Astrocyte of the hippocampus (primary cell): ENCODE data around the gene SPINDOC.

ENCODE experiments used
- DNase-seq: peaks from one replicate; pipeline ENCODE4 v3.0.0; 2011; ENCODE audit warnings: low read depth, low spot score

The SPINDOC gene

GRCh38 chr11:63832336-63832735 lies 19.1 kb downstream of the SPINDOC start:
- DNase-seq: no peak

- no peak for DNase-seq
Measured at GRCh38 chr11:63833048-63833447, 19.8 kb downstream of the SPINDOC start.

- no peak for DNase-seq
Measured at GRCh38 chr11:63834535-63835157, 21.4 kb downstream of the SPINDOC start.

- no peak for DNase-seq
Measured at GRCh38 chr11:63835158-63835545, 21.9 kb downstream of the SPINDOC start.

GRCh38 chr11:63837027-63837688 lies 23.9 kb downstream of the SPINDOC start:
- peak; percentile 86 for DNase-seq

GRCh38 chr11:63837739-63838138 lies 24.5 kb downstream of the SPINDOC start:
- DNase-seq: no peak

- DNase-seq: no peak
Measured at GRCh38 chr11:63838150-63838677, 25.0 kb downstream of the SPINDOC start.

DNA sequence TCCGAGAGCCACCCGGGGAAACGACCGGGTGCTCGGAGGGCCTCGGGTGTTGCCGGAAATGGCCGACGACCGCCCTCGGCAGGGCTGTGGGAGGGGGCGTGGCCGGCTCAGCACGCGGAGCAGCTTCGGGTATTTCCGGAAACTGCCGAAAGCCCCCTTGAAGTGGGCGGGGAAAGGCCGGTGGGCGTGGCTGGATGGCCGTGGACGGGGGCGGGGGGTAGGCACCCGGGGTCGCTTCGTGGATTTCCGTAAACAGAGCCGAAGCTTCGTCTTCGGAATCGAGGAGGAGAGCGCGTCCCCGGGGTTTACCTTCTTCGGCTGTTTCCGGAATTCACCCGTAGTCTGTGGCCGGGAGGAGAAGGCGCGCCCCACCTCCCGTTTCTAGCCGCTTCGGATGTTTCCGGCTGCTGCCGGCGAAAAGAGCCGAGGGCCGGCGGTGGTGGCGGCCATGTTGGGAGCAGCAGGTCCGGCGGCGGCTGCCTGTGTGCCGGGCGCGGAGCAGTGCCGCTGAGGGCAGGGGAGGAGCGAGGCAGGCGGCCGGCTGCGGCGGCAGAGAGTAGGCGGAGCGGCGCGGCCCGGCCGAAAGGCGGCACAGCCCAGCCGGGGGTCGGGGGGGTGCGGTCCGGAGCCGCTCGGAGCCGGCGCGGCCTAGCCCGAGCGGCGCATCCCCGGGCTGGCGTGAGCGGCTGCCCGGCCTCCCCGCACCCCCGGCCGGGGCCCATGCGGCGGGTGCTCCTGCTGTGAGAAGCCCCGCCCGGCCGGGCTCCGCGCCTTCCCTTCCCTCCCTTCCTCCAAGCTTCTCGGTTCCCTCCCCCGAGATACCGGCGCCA lies 25.6 kb downstream of the SPINDOC start, which contains the start of gene MARK2:
MARK2 (plus strand) TSS at position 433 of the 830 bp plus-strand sequence; CDS start at position 830, 397 bp downstream.
- DNase-seq: peak; percentile 99

DNA sequence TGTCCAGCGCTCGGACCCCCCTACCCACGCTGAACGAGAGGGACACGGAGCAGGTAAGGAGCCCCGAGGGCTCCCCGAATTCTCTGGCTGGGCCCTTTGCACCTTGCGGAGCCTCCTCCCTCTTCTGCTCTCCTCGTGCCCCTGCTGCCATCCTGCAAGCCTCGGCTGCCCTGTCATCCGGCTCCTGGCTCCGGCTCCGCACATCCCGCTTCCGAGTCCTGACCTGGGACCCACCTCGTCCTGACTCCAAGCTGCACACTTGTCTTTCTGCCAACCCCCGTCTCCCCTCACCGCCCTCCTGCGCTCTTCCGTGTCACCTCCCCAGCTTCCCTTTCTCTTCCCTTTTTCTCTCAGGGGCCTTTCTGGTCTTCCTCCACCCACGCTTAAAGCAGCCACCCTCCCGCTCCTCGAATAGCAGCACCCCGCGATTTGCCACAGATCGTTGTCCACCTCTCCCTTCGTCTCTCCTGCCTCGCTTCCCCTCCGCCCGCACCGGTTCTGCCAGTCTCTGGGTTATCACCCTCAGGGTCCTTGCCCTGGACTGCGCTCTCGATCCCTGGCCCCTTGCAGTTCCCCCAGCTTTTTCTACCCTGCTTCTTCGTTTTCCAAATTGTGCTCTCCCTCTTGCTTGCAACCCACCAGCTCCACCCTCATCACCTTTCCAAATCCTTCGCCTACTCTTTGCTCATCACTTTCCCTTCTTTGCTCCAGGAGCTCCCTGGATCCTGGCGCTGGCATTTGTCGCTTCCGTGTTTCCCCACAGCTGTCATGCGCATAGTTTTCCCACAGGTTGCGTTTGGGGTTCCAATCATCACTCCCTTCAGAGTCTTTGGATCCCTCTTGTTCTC lies 26.5 kb downstream of the SPINDOC start:
- DNase-seq: peak; percentile 35

- peak; percentile 13 for DNase-seq
Measured at GRCh38 chr11:63840356-63841060, 27.3 kb downstream of the SPINDOC start.

- peak; percentile 87 for DNase-seq
Measured at GRCh38 chr11:63841554-63841953, 28.3 kb downstream of the SPINDOC start.

GRCh38 chr11:63843041-63843440 lies 29.8 kb downstream of the SPINDOC start:
- DNase-seq: peak; percentile 27

DNA sequence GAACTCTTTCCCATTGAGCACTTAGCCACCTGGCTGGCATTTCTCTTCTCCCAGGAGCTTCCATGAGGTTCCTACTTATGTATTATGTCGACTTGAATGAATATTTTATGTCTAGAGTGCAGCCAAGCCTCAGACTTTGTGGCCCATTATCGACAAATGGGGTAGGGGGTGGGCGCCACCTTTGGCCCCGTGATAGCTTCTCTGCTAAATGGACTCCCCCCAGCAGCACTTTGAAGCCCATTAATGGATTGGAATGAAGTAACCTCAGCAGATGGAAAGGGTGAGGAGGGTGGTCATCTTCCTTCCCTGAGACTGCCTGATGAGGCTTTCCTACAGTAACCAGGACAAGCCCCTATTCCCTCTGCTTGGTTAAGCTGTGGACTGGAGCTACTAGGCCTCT lies 31.6 kb downstream of the SPINDOC start:
- DNase-seq: no peak

- DNase-seq: peak; percentile 27
Measured at GRCh38 chr11:63845303-63845702, 32.0 kb downstream of the SPINDOC start.

GRCh38 chr11:63845911-63846310 lies 32.7 kb downstream of the SPINDOC start:
- no peak for DNase-seq

DNA sequence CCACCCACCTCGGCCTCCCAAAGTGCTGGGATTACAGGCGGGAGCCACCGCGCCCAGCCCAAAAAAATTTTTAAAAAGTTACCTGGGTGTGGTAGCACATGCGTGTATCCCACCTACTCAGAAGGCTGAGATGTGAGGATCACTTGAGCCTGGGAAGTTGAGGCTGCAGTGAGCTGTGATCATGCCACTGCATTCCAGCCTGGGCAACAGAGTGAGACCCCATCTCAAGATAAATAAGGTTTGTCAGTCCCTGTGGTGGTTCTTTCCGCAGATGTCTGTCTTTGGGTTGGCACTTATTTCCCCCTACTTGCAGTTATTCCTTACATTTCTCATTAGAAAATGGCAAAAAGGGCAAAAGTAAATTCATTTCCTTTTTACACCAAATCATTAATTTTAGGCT lies 33.6 kb downstream of the SPINDOC start:
- DNase-seq: no peak

DNA sequence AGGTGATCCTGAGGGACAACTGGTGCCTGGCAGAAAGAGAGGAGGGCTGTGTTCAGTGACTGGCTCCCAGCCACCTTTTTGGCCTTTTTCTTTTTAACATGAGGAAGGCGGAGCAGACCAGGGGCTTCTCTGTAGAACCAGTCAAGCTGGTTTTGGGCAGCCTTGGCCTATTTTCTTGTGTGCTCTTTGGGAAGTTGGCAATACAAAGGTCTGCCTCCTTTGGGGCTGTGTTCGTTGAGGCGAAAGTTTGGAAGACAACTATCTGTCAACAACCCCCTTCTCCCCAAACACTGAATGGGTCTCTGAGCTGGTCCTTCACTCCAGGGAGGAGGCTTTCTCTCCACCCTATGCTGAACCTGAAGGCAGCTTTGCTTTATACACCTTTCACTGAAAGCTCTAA lies 34.1 kb downstream of the SPINDOC start:
- no peak for DNase-seq

- DNase-seq: no peak
Measured at GRCh38 chr11:63849691-63850090, 36.4 kb downstream of the SPINDOC start.

DNA sequence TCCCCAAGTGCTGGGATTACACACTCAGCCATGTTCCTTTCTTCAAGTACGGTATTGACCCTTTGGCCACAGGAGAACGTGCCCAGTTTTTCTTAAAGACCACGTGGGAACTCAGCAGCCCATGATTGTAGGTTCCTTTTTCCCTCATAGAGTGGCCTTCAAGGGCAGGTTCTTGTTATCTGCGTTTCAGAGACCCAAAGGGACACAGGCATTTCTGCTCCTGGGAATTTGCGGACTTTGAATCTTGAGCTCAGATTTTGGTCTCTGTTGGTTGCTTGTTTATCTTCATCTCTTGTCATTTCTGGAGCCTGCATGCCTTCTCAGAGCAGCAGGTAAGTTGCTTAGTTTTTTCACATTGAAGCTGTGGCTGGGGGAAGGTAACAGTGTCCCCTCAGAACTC lies 37.7 kb downstream of the SPINDOC start:
- no peak for DNase-seq

GRCh38 chr11:63851364-63851763 lies 38.1 kb downstream of the SPINDOC start:
- no peak for DNase-seq

DNA sequence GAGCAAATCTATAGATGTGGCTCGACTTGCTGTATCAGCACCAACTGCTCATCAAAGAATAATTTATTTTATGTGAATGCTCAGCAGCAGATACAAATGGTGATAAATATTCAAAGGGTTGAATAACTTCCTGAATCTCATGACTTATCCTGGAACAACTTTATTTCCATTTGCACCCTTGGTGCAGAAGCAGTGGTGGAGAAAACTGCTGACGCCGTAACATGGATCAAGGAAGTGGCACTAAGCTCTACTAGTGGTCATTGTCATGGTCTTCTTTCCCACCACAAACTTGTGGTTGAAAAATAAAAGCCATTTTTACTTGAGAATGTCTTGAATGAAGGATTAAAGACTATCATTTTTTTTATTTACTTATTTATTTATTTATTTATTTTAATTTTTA lies 40.2 kb downstream of the SPINDOC start:
- DNase-seq: no peak
